HCT116 (cell line): ENCODE results near the gene NKG7. TPM values are rescaled to one million over a fixed set of nuclear protein-coding genes. Genes with fewer than 3 reads are reported as not detected.

Experiments used
- ATAC-seq: fragments of 200-7000 bp; cut with Tn5 transposase; 2 replicates; pipeline ENCODE4 v1.9.1; 2020; ENCODE audit warnings: mild to moderate bottlenecking, moderate library complexity
- BruUV-seq: library from RNA; stranded (reverse); fragments of 400-500 nt; replicated peaks from 2 replicates; lab custom pipeline; 2021; lab: Mats Ljungman, UMichigan
- CTCF ChIA-PET: fragments of 300-600 bp; sonication (Branson Sonifier 250); formaldehyde crosslinking; loops from one replicate; lab custom pipeline; 2021; ENCODE audit warnings: antibody characterized with exemption; lab: Charles Lee
- POLR2A ChIA-PET: fragments of 300-600, 350-600 bp; sonication (Branson Sonifier 250); formaldehyde crosslinking; loops from one replicate; lab custom pipeline; 2021; ENCODE audit warnings: antibody characterized with exemption; lab: Charles Lee
- RAD21 ChIA-PET, 2 experiments: fragments of 300-600 bp; sonication (Branson Sonifier 250); formaldehyde crosslinking; loops; one replicate each; lab custom pipeline; 2023; ENCODE audit warnings: low total read pairs in 2 of 2; ENCODE audit not compliant: uncharacterized antibody in 2 of 2, unreplicated experiment in 2 of 2, low non-redundant PET in 1 of 2; lab: Charles Lee
- DNase-seq: peaks from one replicate; pipeline ENCODE4 v3.0.0-alpha.2; 2010; ENCODE audit warnings: low read depth, low spot score
- H2AFZ ChIP-seq: fragments of 200-600 bp; shearing (Covaris generic), sonication (generic); 2 replicates; pipeline ENCODE4 v1.6.1; 2017; ENCODE audit warnings: low read depth, mixed run types, mixed read lengths, antibody characterized with exemption, low read length; ENCODE audit not compliant: poor library complexity, severe bottlenecking
- H3K27ac ChIP-seq: 2 replicates; pipeline ENCODE4 v1.5.1; 2012; ENCODE audit warnings: low read depth, low read length
- H3K27me3 ChIP-seq: fragments of 200-600 bp; sonication (generic); 2 replicates; pipeline ENCODE4 v1.6.1; 2016; ENCODE audit warnings: mixed run types, low read length, mixed read lengths; ENCODE audit not compliant: insufficient read depth
- H3K36me3 ChIP-seq, 2 experiments: fragments of 200-500 bp in 1 of 2; fragments of 200-600 bp in 1 of 2; sonication (Bioruptor generic) in 1 of 2; sonication (generic) in 1 of 2; 2 replicates each; pipeline versions ENCODE4 v1.5.1 to v1.6.1; 2014 to 2016; ENCODE audit warnings: low read length in 2 of 2, inconsistent platforms in 1 of 2, mixed read lengths in 1 of 2, mixed run types in 1 of 2; ENCODE audit not compliant: insufficient read depth in 2 of 2, control insufficient read depth in 1 of 2
- H3K4me1 ChIP-seq, 2 experiments: fragments of 200-600 bp in 1 of 2; sonication (generic) in 1 of 2; 2 replicates each; pipeline versions ENCODE4 v1.5.1 to v1.6.1; 2012 to 2017; ENCODE audit warnings: low read length in 2 of 2, inconsistent platforms in 1 of 2, mild to moderate bottlenecking in 1 of 2, mixed read lengths in 1 of 2, mixed run types in 1 of 2, moderate library complexity in 1 of 2; ENCODE audit not compliant: insufficient read depth in 2 of 2, control insufficient read depth in 1 of 2
- H3K4me2 ChIP-seq: fragments of 200-600 bp; sonication (generic); 2 replicates; pipeline ENCODE4 v1.6.1; 2017; ENCODE audit warnings: mixed run types, low read length, mixed read lengths
- H3K4me3 ChIP-seq, 2 experiments: fragments of 200-600 bp in 1 of 2; sonication (generic) in 1 of 2; replicated peaks in 1 of 2; 2 replicates each; pipeline ENCODE4 v1.5.1; 2011 to 2016; ENCODE audit warnings: low read length in 2 of 2, control low read depth in 1 of 2, low read depth in 1 of 2, mild to moderate bottlenecking in 1 of 2, mixed read lengths in 1 of 2, mixed run types in 1 of 2
- H3K79me2 ChIP-seq: fragments of 200-600 bp; sonication (generic); 2 replicates; pipeline ENCODE4 v1.6.1; 2017; ENCODE audit warnings: mild to moderate bottlenecking, mixed run types, low read length, moderate library complexity, mixed read lengths; ENCODE audit not compliant: insufficient read depth
- H3K9ac ChIP-seq: fragments of 200-600 bp; sonication (generic); 2 replicates; pipeline ENCODE4 v1.6.1; 2016; ENCODE audit warnings: low read length, mixed read lengths
- H3K9me2 ChIP-seq: fragments of 200-600 bp; sonication (generic), shearing (Covaris generic); 2 replicates; pipeline ENCODE4 v1.6.1; 2017; ENCODE audit warnings: mixed run types, mild to moderate bottlenecking, moderate library complexity; ENCODE audit not compliant: insufficient read depth
- H3K9me3 ChIP-seq, 2 experiments: fragments of 200-500 bp in 1 of 2; fragments of 200-600 bp in 1 of 2; sonication (Bioruptor generic) in 1 of 2; sonication (generic) in 1 of 2; 2 replicates each; pipeline ENCODE4 v1.6.1; 2014 to 2017; ENCODE audit warnings: low read length in 2 of 2, mixed read lengths in 2 of 2, inconsistent platforms in 1 of 2, low read depth in 1 of 2, mild to moderate bottlenecking in 1 of 2, mixed run types in 1 of 2, moderate library complexity in 1 of 2; ENCODE audit not compliant: control insufficient read depth in 1 of 2, insufficient read depth in 1 of 2
- H4K20me1 ChIP-seq: fragments of 200-600 bp; sonication (generic), shearing (Covaris generic); 2 replicates; pipeline ENCODE4 v1.6.1; 2017; ENCODE audit warnings: mixed run types, mild to moderate bottlenecking, moderate library complexity; ENCODE audit not compliant: insufficient read depth
- CBX3 ChIP-seq: IDR thresholded peaks from 2 replicates; pipeline ENCODE4 v1.6.1; 2012; ENCODE audit warnings: low read depth
- CEBPB ChIP-seq: IDR thresholded peaks from 2 replicates; pipeline ENCODE4 v1.6.1; 2012; ENCODE audit warnings: low read depth
- CTCF ChIP-seq, 3 experiments: fragments of 200-600 bp in 1 of 3; sonication (generic) in 1 of 3; IDR thresholded peaks in 2 of 3; conservative IDR thresholded peaks in 1 of 3; 2 replicates each; pipeline ENCODE4 v1.5.1; 2012 to 2017; ENCODE audit warnings: low read depth in 2 of 3, low read length in 2 of 3, antibody characterized with exemption in 1 of 3, borderline replicate concordance in 1 of 3, control low read depth in 1 of 3, mild to moderate bottlenecking in 1 of 3, mixed read lengths in 1 of 3, mixed run types in 1 of 3, moderate library complexity in 1 of 3; ENCODE audit not compliant: insufficient read depth in 1 of 3
- EGR1 ChIP-seq: IDR thresholded peaks from 2 replicates; pipeline ENCODE4 v1.6.1; 2012; ENCODE audit warnings: low read depth
- ELF1 ChIP-seq: IDR thresholded peaks from 2 replicates; pipeline ENCODE4 v1.6.1; 2012; ENCODE audit warnings: low read depth, borderline replicate concordance
- EZH2 ChIP-seq: fragments of 200-600 bp; sonication (generic); IDR thresholded peaks from 2 replicates; pipeline ENCODE4 v1.6.1; 2017; ENCODE audit warnings: antibody characterized with exemption, mixed run types
- EZH2phosphoT487 ChIP-seq: fragments of 200-600 bp; IDR thresholded peaks from 2 replicates; pipeline ENCODE4 v1.6.1; 2018; ENCODE audit warnings: antibody characterized with exemption, borderline replicate concordance
- FOSL1 ChIP-seq: IDR thresholded peaks from 2 replicates; pipeline ENCODE4 v1.6.1; 2012; ENCODE audit warnings: low read depth
- JUND ChIP-seq: IDR thresholded peaks from 2 replicates; pipeline ENCODE4 v1.6.1; 2012
- POLR2A ChIP-seq: IDR thresholded peaks from 2 replicates; pipeline ENCODE4 v1.7.0; 2011; ENCODE audit warnings: borderline replicate concordance; ENCODE audit not compliant: insufficient read depth, insufficient read length; ENCODE audit errors: extremely low read depth
- POLR2AphosphoS5 ChIP-seq: IDR thresholded peaks from 2 replicates; pipeline ENCODE4 v1.6.1; 2011; ENCODE audit warnings: mild to moderate bottlenecking, low read depth, low read length, moderate library complexity
- RAD21 ChIP-seq: IDR thresholded peaks from 2 replicates; pipeline ENCODE4 v1.6.1; 2012; ENCODE audit warnings: low read depth, mild to moderate bottlenecking
- REST ChIP-seq: IDR thresholded peaks from 2 replicates; pipeline ENCODE4 v1.6.1; 2012; ENCODE audit warnings: low read depth
- SIN3A ChIP-seq: IDR thresholded peaks from 2 replicates; pipeline ENCODE4 v1.6.1; 2012; ENCODE audit warnings: low read depth
- SP1 ChIP-seq: IDR thresholded peaks from 2 replicates; pipeline ENCODE4 v1.6.1; 2012; ENCODE audit warnings: low read depth
- SRF ChIP-seq: IDR thresholded peaks from 2 replicates; pipeline ENCODE4 v1.6.1; 2012; ENCODE audit warnings: low read depth
- TCF7L2 ChIP-seq: IDR thresholded peaks from 2 replicates; pipeline ENCODE4 v1.7.0; 2011; ENCODE audit warnings: borderline replicate concordance, inconsistent platforms; ENCODE audit not compliant: insufficient read depth, insufficient read length; ENCODE audit errors: extremely low read depth
- YY1 ChIP-seq: IDR thresholded peaks from 2 replicates; pipeline ENCODE4 v1.6.1; 2011; ENCODE audit warnings: low read length, low read depth, moderate library complexity, mild to moderate bottlenecking; ENCODE audit not compliant: insufficient replicate concordance; ENCODE audit errors: extremely low read depth
- ZFX ChIP-seq: fragments of 450-650 bp; IDR thresholded peaks from 2 replicates; pipeline ENCODE4 v1.6.1; 2017
- ZNF274 ChIP-seq: fragments of 200-500 bp; sonication (Bioruptor generic); IDR thresholded peaks from 2 replicates; pipeline ENCODE4 v1.6.1; 2014; ENCODE audit warnings: mild to moderate bottlenecking, low read depth, low read length, inconsistent platforms
- intact Hi-C: fragments of 100-400 bp; cut with micrococcal nuclease; formaldehyde crosslinking; loops from 2 replicates; pipeline ENCODE4 v1.10.0; 2022
- total RNA-seq: library from RNA; stranded (reverse); gene quantifications from one replicate; pipeline ENCODE4 v1.2.1, GENCODE V29; 2021; ENCODE audit not compliant: unreplicated experiment

The NKG7 gene
- total RNA-seq, 1 experiment from 2014 or later, result not detected

- ChIA-PET CTCF (no interaction called here), RAD21 (interaction anchor here in 1 of 2 experiments (0.7 kb wide), 1 partner anchor 12 kb away, joined by 3 read pairs; no protein-coding TSS in a partner anchor), POLR2A (no interaction called here)
- no peaks in the 10 kb centered on the region for H3K9me3 ChIP-seq
- peaks cover 6 to 23% of the 10 kb centered on the region in 2 experiments; a peak in 3 of 4 replicates for H3K4me1 ChIP-seq
- peaks cover 4% of the 10 kb centered on the region; the same call in 1 of the 2 replicates for H3K79me2 ChIP-seq
- no peaks in the 10 kb centered on the region for H4K20me1 ChIP-seq
- H3K4me3 ChIP-seq, result no peak overlapping the region
- no TSS peak for BruUV-seq
- ATAC-seq (no peak), DNase-seq (no peak)
- H3K9me2 ChIP-seq, result no peaks in the 10 kb centered on the region
- intact Hi-C loops, result no loop called here
- TF ChIP-seq JUND (no peak), RAD21 (no peak), EZH2 (no peak), ZNF274 (no peak), POLR2A (no peak), CBX3 (no peak), FOSL1 (no peak), ELF1 (no peak), YY1 (no peak), CTCF (IDR thresholded peaks at IDR 0.05 in 2 of 3, conservative IDR thresholded peaks at IDR 0.05 in 1 of 3; ENCODE audit: borderline replicate concordance in 1 of 3, insufficient read depth in 1 of 3, low read depth in 2 of 3, low read length in 2 of 3) (no peak), EGR1 (no peak), SIN3A (no peak), SP1 (no peak), ZFX (no peak), SRF (no peak), TCF7L2 (no peak), REST (no peak), CEBPB (no peak), EZH2phosphoT487 (no peak), POLR2AphosphoS5 (no peak)
- no peak overlapping the region for H3K27ac ChIP-seq
- H2AFZ ChIP-seq, result no peak overlapping the region
- H3K4me2 ChIP-seq, result no peak overlapping the region
- H3K9ac ChIP-seq, result no peak overlapping the region
- H3K36me3 ChIP-seq, result no peaks in the 10 kb centered on the region
- H3K27me3 ChIP-seq, result no peaks in the 10 kb centered on the region
These were observed 18.7 kb upstream of the NKG7 start for GRCh38 chr19:51391073-51391611.
